Tongue (tissue), 2 donors: ENCODE measurements around the gene SMIM41. TPM values are rescaled to one million over a fixed set of nuclear protein-coding genes. Genes with fewer than 3 reads are reported as not detected.

Experiments used
- DNase-seq: peaks from one replicate; pipeline ENCODE4 v3.0.0-alpha.2; 2015
- total RNA-seq: library from RNA; depleted of rRNA; stranded (reverse); fragments of >200 nt; gene quantifications from one replicate; pipeline ENCODE4 v1.2.3, GENCODE V29; 2014

SMIM41 gene
- total RNA-seq, 1 donor from 2014 or later, result 0.82 TPM

DNA sequence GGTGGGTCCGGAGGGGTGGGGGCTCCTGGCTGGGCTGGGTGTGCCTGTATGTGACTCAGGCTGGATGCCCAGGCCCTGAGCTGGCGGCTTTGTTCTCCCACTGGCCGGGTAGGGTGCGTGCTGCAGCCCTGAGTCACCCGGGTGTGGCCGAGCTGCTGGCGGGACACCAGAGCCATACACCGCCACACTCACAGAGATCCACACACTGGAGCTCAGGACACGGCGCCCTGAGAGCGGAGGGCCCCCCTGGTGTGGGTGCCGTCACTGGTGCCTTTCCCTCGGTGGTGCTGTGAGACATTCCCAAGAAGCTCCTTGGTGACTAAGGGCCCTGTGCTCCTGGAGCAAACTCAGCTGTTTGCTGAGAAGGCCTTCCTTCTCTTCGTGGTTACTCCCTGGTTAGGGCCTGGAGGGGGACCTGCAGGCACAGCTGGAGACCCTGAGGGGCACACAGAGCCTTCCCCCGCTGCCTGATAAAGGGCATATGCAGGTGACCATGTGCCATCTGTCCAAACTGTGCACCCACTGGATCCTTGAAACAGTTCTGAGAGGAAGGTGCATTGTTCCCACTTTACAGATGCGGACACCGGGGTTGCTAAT, 68.0 kb downstream of the SMIM41 start:
- DNase-seq, result peak; percentile 87

DNA sequence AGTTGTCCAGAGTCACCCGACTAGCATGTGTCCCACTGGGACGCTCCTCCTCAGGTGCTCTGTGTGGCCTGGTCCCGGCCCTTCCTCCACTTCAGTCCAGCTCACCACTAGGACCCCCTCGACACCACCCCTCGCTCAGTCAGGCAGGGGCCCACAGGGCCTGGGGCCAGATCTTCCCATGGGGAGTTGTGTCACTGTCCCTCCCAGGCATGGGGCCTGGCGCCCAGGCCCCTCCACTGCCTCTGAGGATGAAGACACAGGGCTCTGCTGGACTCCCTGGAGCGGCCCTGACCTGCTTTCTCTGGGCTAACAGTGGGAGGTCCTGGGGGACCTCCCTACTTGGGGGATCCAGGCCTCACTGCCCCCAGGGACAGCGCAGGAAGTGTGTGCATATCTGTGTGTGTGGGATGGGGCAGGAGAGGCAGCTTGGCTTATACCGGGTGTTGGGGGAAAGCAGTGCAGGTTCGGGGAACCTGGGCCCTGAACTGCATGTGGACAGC, 68.5 kb downstream of the SMIM41 start:
- DNase-seq, result no peak

DNA sequence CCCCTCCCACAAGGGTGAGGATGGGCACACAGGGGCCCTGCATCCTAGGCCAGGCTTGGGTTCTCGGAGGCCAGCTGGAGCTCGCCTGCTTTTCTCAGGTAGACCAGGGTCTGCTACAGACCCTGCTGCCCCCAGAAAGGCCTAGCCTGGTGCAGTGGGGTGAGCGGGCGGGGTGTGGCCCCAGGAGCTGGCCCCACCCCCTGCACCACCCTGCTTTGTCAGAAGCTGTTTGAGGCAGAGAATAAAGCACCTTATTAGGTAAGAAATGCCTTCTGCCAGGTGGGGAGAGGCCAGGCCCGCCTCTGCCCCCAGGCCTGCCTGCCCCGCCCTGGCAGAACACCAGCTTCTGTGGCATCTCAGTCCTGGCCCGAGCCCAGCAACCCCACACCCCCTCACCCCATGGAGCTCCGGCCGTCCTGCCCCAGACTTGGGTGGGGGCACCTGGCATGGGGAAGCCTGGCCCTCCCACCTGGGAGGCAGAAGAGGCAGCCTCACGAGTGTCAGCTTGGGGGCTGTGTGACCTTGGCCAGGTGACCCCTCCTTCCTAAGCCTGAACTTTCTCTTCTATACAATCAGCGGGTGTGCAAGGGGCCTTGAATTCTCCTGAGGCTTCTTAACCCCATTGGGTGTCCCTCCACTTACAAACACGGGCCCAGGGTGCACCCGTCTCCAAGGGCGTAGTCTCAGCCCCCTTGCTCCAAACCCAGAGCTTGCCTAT, 69.1 kb downstream of the SMIM41 start:
- peak; percentile 58 for DNase-seq

DNA sequence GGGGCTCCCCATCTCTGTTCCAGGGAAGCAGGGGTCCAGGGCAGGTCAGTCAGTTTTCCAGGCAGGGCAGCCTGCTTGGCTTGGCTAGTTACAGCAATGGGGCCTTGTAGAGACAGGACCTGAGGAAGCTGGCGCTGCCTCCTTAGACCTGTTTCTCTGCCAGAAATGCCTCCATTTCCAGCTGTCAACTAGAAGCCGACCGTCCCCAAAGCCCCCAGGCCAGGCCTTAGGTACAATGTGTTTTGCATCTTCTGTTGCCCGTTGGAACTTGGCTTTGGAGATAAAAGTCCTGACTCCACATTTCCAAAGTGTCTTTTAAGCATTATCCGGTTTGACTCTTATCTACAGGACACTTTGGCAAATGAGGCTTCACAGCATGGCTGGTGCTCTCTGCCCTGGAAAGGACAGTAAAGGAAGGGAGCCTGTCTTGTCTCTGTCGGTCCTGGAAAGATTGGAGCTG, 69.7 kb downstream of the SMIM41 start:
- no peak for DNase-seq

DNA sequence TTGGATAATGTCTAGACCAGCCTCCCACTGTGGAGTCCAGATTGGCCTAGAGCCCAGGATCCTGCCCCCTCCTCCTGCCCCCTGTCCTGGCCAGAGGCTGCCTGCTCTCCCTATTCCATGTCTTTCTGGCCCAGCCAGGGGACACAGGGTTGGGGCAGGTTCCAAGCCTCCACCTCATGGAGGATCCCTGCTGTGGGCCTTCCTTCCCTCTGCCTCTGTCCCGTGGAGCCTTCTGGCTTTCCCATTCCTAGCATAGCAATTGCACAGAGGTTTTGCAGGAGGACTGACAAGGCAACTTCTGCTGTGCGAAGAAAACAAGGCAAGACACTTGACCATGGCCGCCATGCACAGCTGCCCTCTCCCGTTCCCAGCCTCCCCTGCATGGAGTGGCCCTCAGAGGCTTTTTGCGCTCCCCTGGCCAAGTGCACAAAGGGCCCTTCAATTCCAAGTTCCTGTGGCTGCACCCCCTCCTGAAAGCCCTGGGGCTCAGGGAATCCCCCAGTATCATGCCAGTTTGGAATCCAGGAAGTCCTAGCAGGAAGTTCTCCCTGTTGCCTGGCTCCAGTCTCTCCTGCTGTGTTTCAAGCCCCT, 70.2 kb downstream of the SMIM41 start:
- no peak for DNase-seq

DNA sequence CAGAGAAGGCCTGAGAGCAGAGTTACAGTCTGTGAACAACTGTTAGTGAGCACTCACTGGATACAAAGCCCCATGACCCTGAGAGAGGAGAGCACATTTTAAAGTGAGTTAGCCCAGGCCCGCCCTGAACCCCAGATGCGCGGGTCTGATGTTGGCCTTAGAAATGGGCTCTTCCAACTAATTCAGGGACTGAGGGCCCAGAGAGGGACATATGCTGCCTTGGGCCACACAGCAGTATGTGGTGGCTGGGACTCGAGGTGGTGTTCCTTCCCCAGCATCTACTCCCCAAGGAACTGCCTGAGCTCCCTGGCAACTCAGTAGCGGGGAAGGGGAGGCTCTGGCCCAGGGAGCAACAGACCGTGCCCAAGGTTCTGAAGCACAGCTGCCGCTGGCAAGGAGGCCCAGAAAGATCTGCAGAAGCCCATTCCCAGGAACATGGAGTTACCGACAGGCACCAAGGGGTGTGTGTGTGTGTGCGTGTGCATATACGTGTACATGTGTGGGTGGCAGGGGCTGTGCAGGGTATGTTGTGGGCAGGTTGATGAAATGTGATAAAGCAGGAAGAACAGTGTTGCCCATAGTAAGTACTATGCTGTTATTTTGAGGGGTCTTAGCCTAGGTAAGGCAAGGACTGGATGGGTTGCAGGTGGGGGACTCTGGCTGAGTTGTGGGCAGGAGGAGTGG, 71.8 kb downstream of the SMIM41 start:
- no peak for DNase-seq

DNA sequence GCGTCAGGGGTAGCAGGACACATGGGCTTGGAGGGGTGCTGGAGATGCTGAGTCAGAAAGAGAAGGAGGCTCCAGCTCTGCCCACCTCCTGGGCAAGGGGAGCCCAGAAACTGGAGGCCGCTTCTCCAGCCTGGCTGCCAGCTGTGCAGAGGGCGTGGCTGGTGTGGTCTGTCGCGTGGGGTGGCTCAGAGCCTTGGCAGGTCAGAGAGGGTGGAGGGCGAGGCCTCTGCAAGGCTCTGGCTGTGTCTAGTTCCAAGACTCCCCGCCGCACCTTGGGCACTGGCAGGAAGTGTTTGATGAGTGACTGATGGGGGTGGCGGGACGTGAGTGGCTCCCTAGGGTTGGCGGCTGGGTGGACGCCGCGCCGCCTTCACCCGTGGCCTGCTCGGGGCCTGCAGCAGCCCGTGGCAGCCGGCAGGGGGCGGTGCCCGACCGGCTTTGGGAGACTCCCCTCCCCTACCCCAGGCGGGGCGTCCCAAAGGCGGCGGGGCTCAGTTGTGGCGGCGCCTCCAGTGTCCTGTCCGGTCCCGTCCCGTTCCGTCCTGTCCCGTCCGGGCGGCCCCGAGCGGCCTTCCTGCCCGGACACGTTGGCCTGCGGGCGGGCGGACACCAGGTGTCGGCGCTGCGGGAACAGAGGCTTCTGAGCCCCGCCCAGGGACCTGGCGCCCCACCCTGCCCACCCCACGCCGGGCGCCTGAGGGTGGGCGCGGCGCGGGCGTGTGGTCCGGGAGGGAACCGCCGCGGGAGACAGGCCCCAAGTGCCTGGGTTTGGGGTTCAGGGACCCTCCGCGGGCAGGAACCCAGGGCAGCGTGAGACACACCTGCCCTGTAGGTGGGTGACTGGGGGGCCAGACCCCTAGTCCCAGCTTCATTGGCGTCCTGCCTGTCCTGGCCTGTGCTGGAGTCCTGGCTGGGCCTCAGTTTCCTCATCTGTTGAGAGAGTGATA, 72.6 kb downstream of the SMIM41 start:
- DNase-seq, result peak; percentile 84

DNA sequence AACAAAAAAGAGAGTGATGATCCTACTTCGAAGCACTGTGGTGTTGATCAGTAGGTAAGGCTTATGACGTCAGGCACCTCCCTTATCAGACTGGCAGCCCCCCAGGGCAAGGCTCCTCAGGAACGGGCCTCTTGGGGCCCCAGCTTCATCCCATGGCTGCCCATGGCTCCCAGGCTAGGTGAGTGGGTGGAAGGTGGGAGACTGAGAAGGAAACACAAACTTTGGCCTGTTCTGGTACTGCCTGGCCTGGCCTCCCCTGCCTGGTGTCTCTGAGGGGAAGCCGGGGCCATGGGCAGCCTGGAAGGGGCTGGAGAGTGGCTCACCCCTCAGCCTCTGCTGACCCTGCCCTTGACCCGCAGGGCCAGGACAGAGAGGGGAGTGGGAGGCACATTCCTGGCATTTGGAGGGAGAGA, 73.4 kb downstream of the SMIM41 start:
- no peak for DNase-seq

DNA sequence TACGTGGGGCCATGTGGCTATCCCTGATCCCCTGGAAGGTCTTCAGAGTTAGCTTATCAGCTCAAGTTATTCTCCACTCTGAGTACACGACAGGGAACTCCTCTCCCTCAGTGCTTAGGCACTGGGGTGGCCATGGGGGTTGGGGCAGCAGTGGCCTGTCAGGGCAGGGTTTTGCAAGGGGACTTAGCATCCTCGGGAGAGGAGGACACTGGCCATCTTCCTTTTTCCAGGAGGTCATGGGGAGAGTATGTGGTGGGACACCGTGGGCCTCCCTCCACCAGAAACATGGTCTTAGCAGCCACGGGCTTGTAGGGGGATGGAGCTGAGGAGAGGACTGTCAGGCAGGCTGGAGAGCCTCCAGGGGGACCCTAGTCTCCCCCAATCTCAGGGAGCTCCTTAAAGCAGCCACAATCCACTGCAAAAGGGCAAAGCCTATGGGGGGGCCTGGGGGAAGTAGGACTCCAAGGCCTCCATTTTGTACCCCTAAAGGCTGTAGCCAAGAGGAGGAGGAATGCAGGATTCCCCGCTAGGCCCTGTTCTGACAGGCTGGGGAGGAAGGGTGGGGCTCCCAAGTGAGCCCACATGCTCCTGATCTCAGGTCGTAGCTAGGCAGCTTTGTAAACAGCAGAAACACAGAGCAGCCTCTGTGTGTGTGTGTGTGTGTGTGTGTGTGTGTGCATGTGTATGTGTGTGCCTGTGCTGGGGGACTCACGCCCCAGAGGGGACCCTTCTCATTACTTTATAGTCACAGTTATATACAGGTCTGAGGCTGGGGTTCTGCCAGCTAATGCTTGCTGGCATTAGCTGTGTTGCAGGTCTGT, 75.8 kb downstream of the SMIM41 start:
- DNase-seq, result peak; percentile 79

DNA sequence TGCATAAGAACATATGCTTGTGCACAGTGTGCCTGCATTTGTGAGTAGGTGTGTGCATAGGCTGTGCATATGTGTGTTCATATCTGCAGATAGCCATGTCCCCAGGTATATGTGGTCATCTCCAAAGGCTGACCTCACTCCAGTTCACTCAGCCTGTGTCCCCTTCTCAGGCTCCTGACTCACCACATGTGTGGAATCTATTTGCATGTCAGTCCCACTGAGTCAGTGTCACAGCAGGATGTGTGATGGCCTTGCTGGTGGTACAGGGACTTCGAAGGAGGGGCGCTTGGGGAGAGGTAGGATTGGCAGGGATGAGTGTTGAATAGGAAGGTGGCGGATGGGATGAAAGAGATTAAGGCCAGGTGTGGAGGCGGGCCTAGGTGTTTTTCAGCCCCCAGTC, 76.8 kb downstream of the SMIM41 start:
- DNase-seq, result no peak

DNA sequence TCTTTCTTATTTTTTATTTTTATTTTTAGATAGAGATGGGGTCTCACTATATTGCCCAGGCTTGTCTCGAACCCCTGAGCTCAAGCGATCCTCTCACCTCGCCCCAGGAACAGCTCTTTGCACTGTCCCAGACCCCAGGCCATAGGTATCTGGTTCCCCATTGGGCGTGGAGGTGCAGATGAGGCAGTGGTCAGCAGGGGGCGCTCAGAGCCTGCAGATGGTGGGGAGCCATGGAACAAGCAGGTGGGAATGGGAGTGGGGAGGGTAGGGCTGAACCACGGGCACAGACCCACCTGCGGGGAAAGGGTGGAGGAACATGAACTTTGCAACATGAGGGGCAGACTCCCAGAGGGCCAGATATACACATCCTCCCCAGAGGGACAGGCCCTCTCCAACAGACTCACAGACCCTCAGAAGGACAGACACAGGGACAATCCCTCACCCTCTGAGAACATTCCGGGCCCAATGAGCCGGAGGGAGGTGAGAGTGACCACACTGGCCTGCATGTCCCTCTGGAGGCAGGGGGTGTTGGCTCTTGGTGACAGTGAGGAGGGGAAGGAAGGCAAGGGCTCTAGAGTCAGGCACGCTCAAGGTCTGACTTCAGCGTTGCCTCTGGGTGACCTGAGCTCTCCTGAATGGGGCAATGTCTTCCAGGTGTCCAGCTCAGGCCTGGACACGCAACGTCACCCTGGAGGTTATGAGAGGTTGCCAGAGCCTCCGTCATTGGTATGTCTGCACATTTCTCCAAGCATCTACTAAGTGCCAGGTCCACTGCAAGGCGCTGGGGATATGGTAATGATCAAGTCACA, 77.5 kb downstream of the SMIM41 start:
- DNase-seq, result peak; percentile 91

DNA sequence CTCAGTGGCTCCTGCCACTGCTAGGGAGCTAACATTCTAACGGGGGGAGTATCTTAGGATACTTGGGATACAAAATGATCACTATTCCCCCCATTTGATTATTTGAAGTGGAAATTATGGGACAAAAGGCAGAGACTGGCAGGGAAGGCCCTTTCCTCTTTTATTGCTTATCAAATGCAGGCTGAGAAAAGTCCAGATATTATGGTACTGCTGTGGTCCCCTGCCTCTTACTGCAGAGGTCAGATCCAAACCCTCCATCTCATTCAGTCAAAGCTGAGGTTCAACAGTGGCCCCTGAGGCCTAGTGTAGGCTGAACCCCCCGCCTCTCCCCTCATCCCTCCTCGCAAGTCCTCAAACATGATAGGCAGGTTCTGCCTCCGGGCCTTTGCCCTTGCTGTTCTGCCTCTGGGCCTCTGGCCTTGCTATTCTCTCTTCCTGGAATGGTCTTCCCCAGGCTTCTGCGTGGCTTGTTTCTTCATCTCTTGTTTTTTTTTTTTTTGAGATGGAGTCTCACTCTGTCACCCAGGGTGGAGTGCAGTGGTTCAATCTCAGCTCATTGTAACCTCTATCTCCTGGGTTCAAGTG, 78.2 kb downstream of the SMIM41 start:
- no peak for DNase-seq

Other genes starting within 250 kb of the SMIM41 start
- gene FIGNL2, start 231.0 kb upstream of the SMIM41 start, total RNA-seq, result 0.72 TPM
- not detected for gene ANKRD33, start 191.6 kb upstream of the SMIM41 start, total RNA-seq
- 82.7 TPM for gene ACVRL1, start 172.2 kb upstream of the SMIM41 start, total RNA-seq
- gene ACVR1B, start 128.0 kb upstream of the SMIM41 start, total RNA-seq, result 19.8 TPM
- gene TAMALIN, start 72.8 kb upstream of the SMIM41 start, total RNA-seq, result 25.5 TPM
- 65.6 TPM for gene NR4A1, start 28.3 kb upstream of the SMIM41 start, total RNA-seq
- gene ATG101, start 9.7 kb upstream of the SMIM41 start, total RNA-seq, result 30.3 TPM
- gene KRT80, start 112.3 kb downstream of the SMIM41 start, total RNA-seq, result 10.3 TPM
- gene KRT7, start 153.5 kb downstream of the SMIM41 start, total RNA-seq, result 27.1 TPM
- not detected for gene KRT86, start 194.9 kb downstream of the SMIM41 start, total RNA-seq
- gene KRT81, start 211.8 kb downstream of the SMIM41 start, total RNA-seq, result 0.41 TPM
- not detected for gene KRT83, start 241.7 kb downstream of the SMIM41 start, total RNA-seq